HL-60 (cell line): ENCODE data around the gene CATSPERE.

Source experiments
- DNase-seq, 2 experiments: peaks; one replicate each; pipeline ENCODE4 v3.0.0-alpha.2; 2010 to 2020; ENCODE audit warnings: low read depth in 1 of 2, low spot score in 1 of 2
- H3K27ac ChIP-seq: fragments of 250-450 bp; sonication (Bioruptor Pico); replicated peaks from 2 replicates; pipeline ENCODE4 v1.5.1; 2020; ENCODE audit warnings: mild to moderate bottlenecking, moderate library complexity
- H3K27me3 ChIP-seq: fragments of 250-450 bp; sonication (Bioruptor Pico); 2 replicates; pipeline ENCODE4 v1.5.1; 2021; ENCODE audit warnings: mild to moderate bottlenecking, moderate library complexity; ENCODE audit not compliant: insufficient read depth, poor library complexity, severe bottlenecking
- H3K4me3 ChIP-seq: replicated peaks from 2 replicates; pipeline ENCODE4 v1.5.1; 2011; ENCODE audit warnings: mild to moderate bottlenecking, control low read depth, low read length; ENCODE audit not compliant: insufficient read depth
- GABPA ChIP-seq: IDR thresholded peaks from 2 replicates; pipeline ENCODE4 v1.6.1; 2012; ENCODE audit warnings: low read depth
- POLR2AphosphoS5 ChIP-seq: IDR thresholded peaks from 2 replicates; pipeline ENCODE4 v1.6.1; 2012; ENCODE audit warnings: low read depth
- SPI1 ChIP-seq: IDR thresholded peaks from 2 replicates; pipeline ENCODE4 v1.6.1; 2012; ENCODE audit warnings: low read depth, mild to moderate bottlenecking, borderline replicate concordance
- TF ChIP-seq, protein P1 (sequence below): IDR thresholded peaks from one replicate; pipeline ENCODE4 v1.5.1; 2011; ENCODE audit warnings: low read length, control low read depth, inconsistent platforms; ENCODE audit not compliant: insufficient read depth
- TF ChIP-seq, protein P2 (sequence below): IDR thresholded peaks from 2 replicates; pipeline ENCODE4 v1.6.1; 2012; ENCODE audit warnings: low read depth; ENCODE audit not compliant: insufficient replicate concordance

Gene CATSPERE

GRCh38 chr1:244640917-244641316, 179.8 kb downstream of the CATSPERE start:
- TF ChIP-seq SPI1 (no peak), GABPA (no peak), POLR2AphosphoS5 (no peak)
- TF ChIP-seq, protein P1, sequence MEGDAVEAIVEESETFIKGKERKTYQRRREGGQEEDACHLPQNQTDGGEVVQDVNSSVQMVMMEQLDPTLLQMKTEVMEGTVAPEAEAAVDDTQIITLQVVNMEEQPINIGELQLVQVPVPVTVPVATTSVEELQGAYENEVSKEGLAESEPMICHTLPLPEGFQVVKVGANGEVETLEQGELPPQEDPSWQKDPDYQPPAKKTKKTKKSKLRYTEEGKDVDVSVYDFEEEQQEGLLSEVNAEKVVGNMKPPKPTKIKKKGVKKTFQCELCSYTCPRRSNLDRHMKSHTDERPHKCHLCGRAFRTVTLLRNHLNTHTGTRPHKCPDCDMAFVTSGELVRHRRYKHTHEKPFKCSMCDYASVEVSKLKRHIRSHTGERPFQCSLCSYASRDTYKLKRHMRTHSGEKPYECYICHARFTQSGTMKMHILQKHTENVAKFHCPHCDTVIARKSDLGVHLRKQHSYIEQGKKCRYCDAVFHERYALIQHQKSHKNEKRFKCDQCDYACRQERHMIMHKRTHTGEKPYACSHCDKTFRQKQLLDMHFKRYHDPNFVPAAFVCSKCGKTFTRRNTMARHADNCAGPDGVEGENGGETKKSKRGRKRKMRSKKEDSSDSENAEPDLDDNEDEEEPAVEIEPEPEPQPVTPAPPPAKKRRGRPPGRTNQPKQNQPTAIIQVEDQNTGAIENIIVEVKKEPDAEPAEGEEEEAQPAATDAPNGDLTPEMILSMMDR, result no peak
- TF ChIP-seq, protein P2, sequence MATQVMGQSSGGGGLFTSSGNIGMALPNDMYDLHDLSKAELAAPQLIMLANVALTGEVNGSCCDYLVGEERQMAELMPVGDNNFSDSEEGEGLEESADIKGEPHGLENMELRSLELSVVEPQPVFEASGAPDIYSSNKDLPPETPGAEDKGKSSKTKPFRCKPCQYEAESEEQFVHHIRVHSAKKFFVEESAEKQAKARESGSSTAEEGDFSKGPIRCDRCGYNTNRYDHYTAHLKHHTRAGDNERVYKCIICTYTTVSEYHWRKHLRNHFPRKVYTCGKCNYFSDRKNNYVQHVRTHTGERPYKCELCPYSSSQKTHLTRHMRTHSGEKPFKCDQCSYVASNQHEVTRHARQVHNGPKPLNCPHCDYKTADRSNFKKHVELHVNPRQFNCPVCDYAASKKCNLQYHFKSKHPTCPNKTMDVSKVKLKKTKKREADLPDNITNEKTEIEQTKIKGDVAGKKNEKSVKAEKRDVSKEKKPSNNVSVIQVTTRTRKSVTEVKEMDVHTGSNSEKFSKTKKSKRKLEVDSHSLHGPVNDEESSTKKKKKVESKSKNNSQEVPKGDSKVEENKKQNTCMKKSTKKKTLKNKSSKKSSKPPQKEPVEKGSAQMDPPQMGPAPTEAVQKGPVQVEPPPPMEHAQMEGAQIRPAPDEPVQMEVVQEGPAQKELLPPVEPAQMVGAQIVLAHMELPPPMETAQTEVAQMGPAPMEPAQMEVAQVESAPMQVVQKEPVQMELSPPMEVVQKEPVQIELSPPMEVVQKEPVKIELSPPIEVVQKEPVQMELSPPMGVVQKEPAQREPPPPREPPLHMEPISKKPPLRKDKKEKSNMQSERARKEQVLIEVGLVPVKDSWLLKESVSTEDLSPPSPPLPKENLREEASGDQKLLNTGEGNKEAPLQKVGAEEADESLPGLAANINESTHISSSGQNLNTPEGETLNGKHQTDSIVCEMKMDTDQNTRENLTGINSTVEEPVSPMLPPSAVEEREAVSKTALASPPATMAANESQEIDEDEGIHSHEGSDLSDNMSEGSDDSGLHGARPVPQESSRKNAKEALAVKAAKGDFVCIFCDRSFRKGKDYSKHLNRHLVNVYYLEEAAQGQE, result no peak
- Histone ChIP-seq H3K4me3 (no peak overlapping the region), H3K27me3 (no peaks in the 10 kb centered on the region), H3K27ac (no peak overlapping the region)
- no peak for DNase-seq

- DNase-seq, result no peak
- no peak overlapping the region for H3K4me3 ChIP-seq
- no peaks in the 10 kb centered on the region for H3K27me3 ChIP-seq
- H3K27ac ChIP-seq, result no peak overlapping the region
- TF ChIP-seq, protein P2, result no peak
- TF ChIP-seq, protein P1, result no peak
- TF ChIP-seq SPI1 (no peak), POLR2AphosphoS5 (no peak), GABPA (no peak)
Measured at GRCh38 chr1:244642526-244642925, 181.5 kb downstream of the CATSPERE start.

GRCh38 chr1:244642988-244643387, 181.9 kb downstream of the CATSPERE start:
- Histone ChIP-seq H3K4me3 (no peak overlapping the region), H3K27me3 (no peaks in the 10 kb centered on the region), H3K27ac (no peak overlapping the region)
- TF ChIP-seq, protein P2, result no peak
- TF ChIP-seq, protein P1, result no peak
- DNase-seq, result no peak
